IMR-90 (cell line): Measurements from ENCODE around the gene DBNL. TPM values are rescaled to one million over a fixed set of nuclear protein-coding genes. Genes with fewer than 3 reads are reported as not detected.

Experiments used
- ATAC-seq: fragments of 200-7000 bp; cut with Tn5 transposase; 2 replicates; pipeline ENCODE4 v1.9.1; 2020; ENCODE audit warnings: low read depth, mild to moderate bottlenecking, moderate library complexity
- BruUV-seq: library from RNA; stranded (reverse); fragments of 400-500 nt; replicated peaks from 2 replicates; lab custom pipeline; 2021; lab: Mats Ljungman, UMichigan
- CTCF ChIA-PET: fragments of 300-600 bp; formaldehyde crosslinking; extraction: SDS; loops from one replicate; lab custom pipeline; 2021; ENCODE audit warnings: antibody characterized with exemption; lab: Yijun Ruan, JAX
- POLR2A ChIA-PET: fragments of 300-600 bp; sonication (Branson Sonifier 250); formaldehyde crosslinking; loops from one replicate; lab custom pipeline; 2022; ENCODE audit warnings: antibody characterized with exemption; ENCODE audit not compliant: unreplicated experiment; lab: Charles Lee
- DNase-seq: peaks from one replicate; pipeline ENCODE4 v3.0.0; 2013
- H2AFZ ChIP-seq: replicated peaks from 2 replicates; pipeline ENCODE3; 2013; ENCODE audit warnings: low read length, mild to moderate bottlenecking; ENCODE audit not compliant: poor library complexity
- H2AK5ac ChIP-seq: 2 replicates; pipeline ENCODE4 v1.6.1; 2013; ENCODE audit warnings: low read depth, low read length, inconsistent platforms
- H2AK9ac ChIP-seq: replicated peaks from 2 replicates; pipeline ENCODE3; 2013; ENCODE audit warnings: mild to moderate bottlenecking, low read depth, low read length, moderate library complexity; ENCODE audit not compliant: poor library complexity
- H2BK120ac ChIP-seq: 2 replicates; pipeline ENCODE4 v1.6.1; 2013; ENCODE audit warnings: low read depth, low read length, inconsistent platforms
- H2BK15ac ChIP-seq: 3 replicates; pipeline ENCODE4 v1.6.1; 2013; ENCODE audit warnings: low read depth, low read length, inconsistent platforms
- H2BK20ac ChIP-seq: 2 replicates; pipeline ENCODE4 v1.6.1; 2013; ENCODE audit warnings: low read depth, mild to moderate bottlenecking, inconsistent platforms, low read length, moderate library complexity
- H2BK5ac ChIP-seq: 2 replicates; pipeline ENCODE4 v1.6.1; 2013; ENCODE audit warnings: mild to moderate bottlenecking, low read depth, low read length, inconsistent platforms; ENCODE audit not compliant: poor library complexity, severe bottlenecking
- H3K14ac ChIP-seq: replicated peaks from 2 replicates; pipeline ENCODE4 v1.6.1; 2013; ENCODE audit warnings: low read depth, low read length, inconsistent platforms
- H3K18ac ChIP-seq: 2 replicates; pipeline ENCODE4 v1.6.1; 2013; ENCODE audit warnings: low read depth, low read length, control low read depth
- H3K23ac ChIP-seq: 2 replicates; pipeline ENCODE4 v1.6.1; 2013; ENCODE audit warnings: low read depth, low read length, inconsistent platforms
- H3K27ac ChIP-seq: 2 replicates; pipeline ENCODE4 v1.5.1; 2013; ENCODE audit warnings: mild to moderate bottlenecking, control low read depth, low read length; ENCODE audit not compliant: insufficient read depth
- H3K27me3 ChIP-seq: 2 replicates; pipeline ENCODE4 v1.6.1; 2013; ENCODE audit warnings: low read length; ENCODE audit not compliant: control insufficient read depth, insufficient read depth
- H3K36me3 ChIP-seq: 2 replicates; pipeline ENCODE4 v1.6.1; 2013; ENCODE audit warnings: low read length, mixed read lengths; ENCODE audit not compliant: control insufficient read depth, insufficient read depth
- H3K4ac ChIP-seq: 2 replicates; pipeline ENCODE4 v1.6.1; 2013; ENCODE audit warnings: low read depth, low read length, inconsistent platforms
- H3K4me1 ChIP-seq: 2 replicates; pipeline ENCODE4 v1.6.1; 2013; ENCODE audit warnings: low read length, mixed read lengths; ENCODE audit not compliant: control insufficient read depth, insufficient read depth
- H3K4me2 ChIP-seq: 2 replicates; pipeline ENCODE4 v1.6.1; 2013; ENCODE audit warnings: low read depth, mild to moderate bottlenecking, control low read depth, low read length, moderate library complexity
- H3K4me3 ChIP-seq: 2 replicates; pipeline ENCODE4 v1.5.1; 2013; ENCODE audit warnings: low read depth, mild to moderate bottlenecking, control low read depth, low read length, moderate library complexity; ENCODE audit not compliant: insufficient read depth
- H3K56ac ChIP-seq: 2 replicates; pipeline ENCODE4 v1.6.1; 2013; ENCODE audit warnings: low read length, inconsistent platforms; ENCODE audit not compliant: insufficient read depth; ENCODE audit errors: extremely low read depth
- H3K79me1 ChIP-seq, 2 experiments: 2 replicates each; pipeline ENCODE4 v1.6.1; 2013; ENCODE audit warnings: low read length in 2 of 2, inconsistent platforms in 1 of 2, low read depth in 1 of 2
- H3K9ac ChIP-seq: 2 replicates; pipeline ENCODE4 v1.6.1; 2013; ENCODE audit warnings: low read depth, low read length, control low read depth
- H3K9me1 ChIP-seq: 2 replicates; pipeline ENCODE4 v1.6.1; 2013; ENCODE audit warnings: low read length, inconsistent platforms; ENCODE audit not compliant: insufficient read depth
- H3K9me3 ChIP-seq: 2 replicates; pipeline ENCODE4 v1.6.1; 2013; ENCODE audit warnings: low read length; ENCODE audit not compliant: control insufficient read depth, insufficient read depth
- H4K20me1 ChIP-seq: 2 replicates; pipeline ENCODE4 v1.6.1; 2013; ENCODE audit warnings: low read length, inconsistent platforms; ENCODE audit not compliant: insufficient read depth
- H4K5ac ChIP-seq: 2 replicates; pipeline ENCODE4 v1.6.1; 2013; ENCODE audit warnings: mild to moderate bottlenecking, low read depth, low read length, control low read depth
- H4K8ac ChIP-seq, 2 experiments: 2 replicates each; pipeline ENCODE4 v1.6.1; 2013; ENCODE audit warnings: low read depth in 2 of 2, low read length in 2 of 2, control low read depth in 1 of 2, inconsistent platforms in 1 of 2
- H4K91ac ChIP-seq: 2 replicates; pipeline ENCODE4 v1.6.1; 2013; ENCODE audit warnings: low read depth, low read length, inconsistent platforms; ENCODE audit not compliant: insufficient read depth
- BHLHE40 ChIP-seq: fragments of 150-350 bp; IDR thresholded peaks from 2 replicates; pipeline ENCODE4 v1.6.1; 2016; ENCODE audit warnings: mild to moderate bottlenecking, low read depth, low read length
- CEBPB ChIP-seq: IDR thresholded peaks from 2 replicates; pipeline ENCODE4 v1.6.1; 2012; ENCODE audit warnings: low read depth, low read length, improper control_type of control experiment
- CHD1 ChIP-seq: IDR thresholded peaks from 2 replicates; pipeline ENCODE4 v1.6.1; 2012; ENCODE audit warnings: low read depth, low read length, improper control_type of control experiment
- MAFK ChIP-seq: IDR thresholded peaks from 2 replicates; pipeline ENCODE4 v1.6.1; 2012; ENCODE audit warnings: low read depth, low read length, improper control_type of control experiment
- MXI1 ChIP-seq: IDR thresholded peaks from 2 replicates; pipeline ENCODE4 v1.6.1; 2012; ENCODE audit warnings: low read depth, mild to moderate bottlenecking, low read length, moderate library complexity, borderline replicate concordance
- NFE2L2 ChIP-seq: fragments of 150-350 bp; IDR thresholded peaks from 2 replicates; pipeline ENCODE4 v1.6.1; 2016; ENCODE audit warnings: low read depth, mild to moderate bottlenecking, low read length
- POLR2A ChIP-seq: IDR thresholded peaks from 2 replicates; pipeline ENCODE4 v1.6.1; 2012; ENCODE audit warnings: mild to moderate bottlenecking, low read depth, low read length
- SMC3 ChIP-seq: fragments of 150-350 bp; IDR thresholded peaks from 2 replicates; pipeline ENCODE4 v1.6.1; 2016; ENCODE audit warnings: low read depth, mild to moderate bottlenecking, antibody characterized with exemption, low read length, moderate library complexity
- WGBS, 2 experiments: methylation state at CpG; one replicate each; pipeline versions ENCODE4 v1.1.5 to v1.1.7; 2013; ENCODE audit warnings: missing lambda C conversion rate in 2 of 2; ENCODE audit not compliant: insufficient read length in 1 of 2; ENCODE audit errors: extremely low coverage in 2 of 2; 5-methylcytosine and 5-hydroxymethylcytosine counted together
- dilution Hi-C: fragments of 300-500 bp; cut with HindIII; formaldehyde crosslinking; loops from one replicate; pipeline ENCODE4 v1.14.3; 2018; ENCODE audit warnings: low sequenced_read_pairs; ENCODE audit not compliant: unreplicated experiment
- in situ Hi-C: fragments of 300-500 bp; cut with MboI; formaldehyde crosslinking; loops from 3 replicates; pipeline ENCODE4 v1.14.3; 2019; ENCODE audit warnings: low sequenced_read_pairs, inconsistent platforms, mixed read lengths
- intact Hi-C: fragments of 100-400 bp; cut with micrococcal nuclease; formaldehyde crosslinking; loops from 2 replicates; pipeline ENCODE4 v1.10.0; 2022
- polyA plus RNA-seq, 3 experiments: library from polyadenylated mRNA; depleted of rRNA; stranded (reverse); fragments of >200 nt; gene quantifications; 2 replicates each; pipeline ENCODE4 v1.2.3, GENCODE V29; 2012; ENCODE audit warnings: low replicate concordance in 1 of 3
- total RNA-seq: library from RNA; depleted of rRNA; stranded (reverse); fragments of >200 nt; gene quantifications from 2 replicates; pipeline ENCODE4 v1.2.3, GENCODE V29; 2012
- TF ChIP-seq, protein P1 (sequence below): fragments of 150-350 bp; IDR thresholded peaks from 2 replicates; pipeline ENCODE4 v1.6.1; 2017; ENCODE audit warnings: mild to moderate bottlenecking, antibody characterized with exemption, low read length, low read depth
- TF ChIP-seq, protein P2 (sequence below): fragments of 150-350 bp; IDR thresholded peaks from 2 replicates; pipeline ENCODE4 v1.6.1; 2016; ENCODE audit warnings: low read depth, mild to moderate bottlenecking, low read length, moderate library complexity, borderline replicate concordance

The DBNL gene
- total and polyA plus RNA-seq, 2 of the 4 experiments (the other 2 are of a cell fraction), result 157 to 179 TPM

DNA sequence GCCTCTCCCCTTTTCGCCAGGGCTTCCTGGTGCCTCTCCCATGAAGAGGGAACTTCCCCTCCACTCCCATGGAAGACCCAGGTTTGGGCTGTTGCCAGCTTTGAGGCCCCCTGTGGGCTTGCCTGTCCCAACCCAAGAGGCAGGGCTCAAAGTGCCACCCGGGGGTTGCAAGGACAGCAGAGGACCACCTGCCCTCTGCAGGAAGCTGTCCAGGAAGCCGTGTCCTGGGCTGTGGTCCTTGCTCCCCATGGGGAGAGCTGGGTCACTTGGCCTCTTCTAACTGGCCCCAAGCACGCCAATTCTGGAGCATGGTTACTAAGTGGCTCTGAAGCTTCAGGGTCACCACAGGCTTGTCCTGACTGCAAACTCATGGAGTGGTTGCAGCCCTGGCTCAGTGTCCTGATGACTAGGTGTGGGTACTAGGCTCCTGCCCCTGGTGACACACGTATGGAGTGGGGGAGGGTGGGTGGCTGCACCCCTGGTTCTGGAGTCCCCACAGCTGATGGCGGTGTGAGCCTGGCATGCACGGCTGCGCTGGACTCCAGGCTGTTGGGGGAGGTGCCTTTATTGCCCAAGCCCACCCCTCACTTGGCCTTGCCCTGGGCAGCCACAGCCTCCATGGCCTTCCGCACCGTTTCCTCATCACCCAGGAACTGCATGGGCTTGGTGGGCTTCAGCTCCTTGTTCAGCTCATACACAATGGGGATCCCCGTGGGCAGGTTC is 17.8 kb downstream of the DBNL start:
- Histone ChIP-seq H2BK15ac (no peak overlapping the region), H3K4ac (no peak overlapping the region), H3K4me1 (peaks cover 7% of the 10 kb centered on the region), H3K79me1 (0 out of 4 replicates have a peak, but pooled peaks cover under 1 to 4% of the 10 kb centered on the region in 2 experiments), H3K56ac (no peak overlapping the region), H2AFZ (no peak overlapping the region), H3K9ac (no peak overlapping the region), H2BK5ac (no peak overlapping the region), H3K4me3 (no peak overlapping the region), H4K8ac (no peak overlapping the region), H3K9me3 (no peaks in the 10 kb centered on the region), H3K36me3 (peaks cover 47% of the 10 kb centered on the region), H3K4me2 (no peak overlapping the region), H3K23ac (no peak overlapping the region), H3K14ac (no peak overlapping the region), H3K18ac (no peak overlapping the region), H4K5ac (no peak overlapping the region), H2AK5ac (no peak overlapping the region), H2BK20ac (no peak overlapping the region), H4K91ac (no peak overlapping the region), H4K20me1 (peaks cover 30% of the 10 kb centered on the region), H2AK9ac (peak overlapping the region; percentile 15), H2BK120ac (no peak overlapping the region), H3K27ac (no peak overlapping the region), H3K9me1 (no peaks in the 10 kb centered on the region), H3K27me3 (no peaks in the 10 kb centered on the region)
- TF ChIP-seq MXI1 (no peak), BHLHE40 (no peak), POLR2A (no peak), NFE2L2 (no peak), CHD1 (no peak), MAFK (no peak), SMC3 (no peak), CEBPB (no peak)
- TF ChIP-seq, protein P1, sequence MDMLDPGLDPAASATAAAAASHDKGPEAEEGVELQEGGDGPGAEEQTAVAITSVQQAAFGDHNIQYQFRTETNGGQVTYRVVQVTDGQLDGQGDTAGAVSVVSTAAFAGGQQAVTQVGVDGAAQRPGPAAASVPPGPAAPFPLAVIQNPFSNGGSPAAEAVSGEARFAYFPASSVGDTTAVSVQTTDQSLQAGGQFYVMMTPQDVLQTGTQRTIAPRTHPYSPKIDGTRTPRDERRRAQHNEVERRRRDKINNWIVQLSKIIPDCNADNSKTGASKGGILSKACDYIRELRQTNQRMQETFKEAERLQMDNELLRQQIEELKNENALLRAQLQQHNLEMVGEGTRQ, result no peak
- TF ChIP-seq, protein P2, sequence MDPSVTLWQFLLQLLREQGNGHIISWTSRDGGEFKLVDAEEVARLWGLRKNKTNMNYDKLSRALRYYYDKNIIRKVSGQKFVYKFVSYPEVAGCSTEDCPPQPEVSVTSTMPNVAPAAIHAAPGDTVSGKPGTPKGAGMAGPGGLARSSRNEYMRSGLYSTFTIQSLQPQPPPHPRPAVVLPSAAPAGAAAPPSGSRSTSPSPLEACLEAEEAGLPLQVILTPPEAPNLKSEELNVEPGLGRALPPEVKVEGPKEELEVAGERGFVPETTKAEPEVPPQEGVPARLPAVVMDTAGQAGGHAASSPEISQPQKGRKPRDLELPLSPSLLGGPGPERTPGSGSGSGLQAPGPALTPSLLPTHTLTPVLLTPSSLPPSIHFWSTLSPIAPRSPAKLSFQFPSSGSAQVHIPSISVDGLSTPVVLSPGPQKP, result no peak
- intact Hi-C loops, result no loop called here
- POLR2A ChIA-PET, result no interaction called here
- dilution Hi-C loops, result no loop called here
- no TSS peak for BruUV-seq
- CTCF ChIA-PET, result no interaction called here
- in situ Hi-C loops, result no loop called here
- ATAC-seq (no peak), DNase-seq (no peak)
- 81% methylated on average over 3 of the region's 11 CpGs; no CpG with 5 or more reads in 1 of the 2 experiments for WGBS, 2 experiments
